DOHH2 (cell line): ENCODE results near the gene SHANK3.

Experiments used
- H3F3A ChIP-seq: fragments of 200-600 bp; sonication (generic), shearing (Covaris generic); 2 replicates; pipeline ENCODE4 v1.6.0; 2016; ENCODE audit warnings: antibody characterized with exemption, mild to moderate bottlenecking; ENCODE audit not compliant: control insufficient read depth, insufficient read depth
- H3K27ac ChIP-seq: fragments of 200-600 bp; sonication (generic); 2 replicates; pipeline ENCODE4 v1.5.1; 2014; ENCODE audit warnings: low read depth, mild to moderate bottlenecking, low read length, moderate library complexity
- H3K27me3 ChIP-seq: fragments of 200-600 bp; sonication (generic); 2 replicates; pipeline ENCODE4 v1.6.1; 2014; ENCODE audit warnings: mild to moderate bottlenecking, low read length, mixed read lengths; ENCODE audit not compliant: control insufficient read depth
- H3K36me3 ChIP-seq: fragments of 200-600 bp; sonication (generic); 2 replicates; pipeline ENCODE4 v1.6.1; 2014; ENCODE audit warnings: mild to moderate bottlenecking, low read length, moderate library complexity, mixed read lengths; ENCODE audit not compliant: control insufficient read depth
- H3K4me1 ChIP-seq: fragments of 200-600 bp; sonication (generic); 2 replicates; pipeline ENCODE4 v1.6.1; 2014; ENCODE audit warnings: mild to moderate bottlenecking, low read length, mixed read lengths; ENCODE audit not compliant: control insufficient read depth
- H3K4me2 ChIP-seq: fragments of 200-600 bp; sonication (generic); 2 replicates; pipeline ENCODE4 v1.6.0; 2014; ENCODE audit warnings: mild to moderate bottlenecking, low read length, moderate library complexity
- H3K4me3 ChIP-seq: fragments of 200-600 bp; sonication (generic); 2 replicates; pipeline ENCODE4 v1.5.1; 2014; ENCODE audit warnings: mild to moderate bottlenecking, low read length, mixed read lengths
- H3K79me2 ChIP-seq: fragments of 200-600 bp; sonication (generic); 2 replicates; pipeline ENCODE4 v1.6.1; 2014; ENCODE audit warnings: mild to moderate bottlenecking, low read length, mixed read lengths; ENCODE audit not compliant: control insufficient read depth
- H3K9me2 ChIP-seq: fragments of 200-600 bp; sonication (generic); replicated peaks from 2 replicates; pipeline ENCODE4 v1.6.1; 2014; ENCODE audit warnings: mild to moderate bottlenecking, low read length, mixed read lengths; ENCODE audit not compliant: control insufficient read depth
- H3K9me3 ChIP-seq: fragments of 200-600 bp; sonication (generic); 2 replicates; pipeline ENCODE4 v1.6.1; 2014; ENCODE audit warnings: antibody characterized with exemption, low read length, mixed read lengths; ENCODE audit not compliant: control insufficient read depth, insufficient read depth
- H4K20me1 ChIP-seq: fragments of 200-600 bp; sonication (generic); 2 replicates; pipeline ENCODE4 v1.6.0; 2014; ENCODE audit warnings: low read depth, mild to moderate bottlenecking, antibody characterized with exemption, low read length, moderate library complexity; ENCODE audit not compliant: control insufficient read depth, insufficient read depth
- CTCF ChIP-seq: fragments of 200-600 bp; sonication (generic); IDR thresholded peaks from one replicate; pipeline ENCODE4 v1.5.1; 2014; ENCODE audit warnings: antibody characterized with exemption, mild to moderate bottlenecking, low read depth, low read length; ENCODE audit not compliant: poor library complexity, severe bottlenecking
- EZH2phosphoT487 ChIP-seq: fragments of 200-600 bp; sonication (generic); IDR thresholded peaks from 2 replicates; pipeline ENCODE4 v1.6.1; 2017; ENCODE audit warnings: borderline replicate concordance, mild to moderate bottlenecking, antibody characterized with exemption, low read length, moderate library complexity, mixed read lengths

Gene SHANK3

GRCh38 chr22:50673231-50674129, 857 bp downstream of the SHANK3 start:
- Histone ChIP-seq H4K20me1 (no peaks in the 10 kb centered on the region), H3K27me3 (peaks cover 15% of the 10 kb centered on the region), H3K36me3 (no peaks in the 10 kb centered on the region), H3F3A (no peaks in the 10 kb centered on the region), H3K9me3 (peaks cover 7% of the 10 kb centered on the region; the same call in 1 of the 2 replicates), H3K79me2 (no peaks in the 10 kb centered on the region), H3K27ac (no peak overlapping the region), H3K9me2 (no peaks in the 10 kb centered on the region), H3K4me1 (no peaks in the 10 kb centered on the region), H3K4me3 (no peak overlapping the region), H3K4me2 (no peak overlapping the region)
- TF ChIP-seq CTCF = no peak
- no peak for TF ChIP-seq EZH2phosphoT487

- H3K27me3 ChIP-seq = peaks cover 13% of the 10 kb centered on the region
- no peaks in the 10 kb centered on the region for H3K36me3 ChIP-seq
- no peak overlapping the region for H3K27ac ChIP-seq
- H3K9me2 ChIP-seq = no peaks in the 10 kb centered on the region
- no peak overlapping the region for H3K4me2 ChIP-seq
- H3K4me3 ChIP-seq = no peak overlapping the region
- H3K9me3 ChIP-seq = peaks cover 13% of the 10 kb centered on the region
- no peaks in the 10 kb centered on the region for H4K20me1 ChIP-seq
- no peaks in the 10 kb centered on the region for H3F3A ChIP-seq
- no peak for TF ChIP-seq EZH2phosphoT487
- no peak for TF ChIP-seq CTCF
- no peaks in the 10 kb centered on the region for H3K79me2 ChIP-seq
- no peaks in the 10 kb centered on the region for H3K4me1 ChIP-seq
These were observed 1.5 kb downstream of the SHANK3 start for GRCh38 chr22:50674130-50674500.

- Histone ChIP-seq H3K9me3 (peaks cover 16% of the 10 kb centered on the region), H3F3A (no peaks in the 10 kb centered on the region), H3K4me3 (no peak overlapping the region), H3K9me2 (no peaks in the 10 kb centered on the region), H3K27ac (no peak overlapping the region), H3K4me2 (no peak overlapping the region), H4K20me1 (no peaks in the 10 kb centered on the region), H3K27me3 (peaks cover 13% of the 10 kb centered on the region), H3K79me2 (no peaks in the 10 kb centered on the region), H3K4me1 (no peaks in the 10 kb centered on the region), H3K36me3 (no peaks in the 10 kb centered on the region)
- TF ChIP-seq CTCF (no peak), EZH2phosphoT487 (no peak)
These were observed 2.3 kb downstream of the SHANK3 start for GRCh38 chr22:50674606-50675552.
